GM12801 (cell line): ENCODE results near the gene SCEL.

Experiments
- CTCF ChIP-seq: IDR thresholded peaks from one replicate; pipeline ENCODE4 v1.5.1; 2011; ENCODE audit warnings: control low read depth; ENCODE audit not compliant: insufficient read length; ENCODE audit errors: extremely low read depth

SCEL gene

GRCh38 chr13:77532983-77533382 lies 2.5 kb upstream of the SCEL start:
- no peak for TF ChIP-seq CTCF

GRCh38 chr13:77533875-77534788 lies 1.4 kb upstream of the SCEL start:
- no peak for TF ChIP-seq CTCF

- TF ChIP-seq CTCF = no peak
These were observed 852 bp downstream of the SCEL start for GRCh38 chr13:77536358-77536757.

GRCh38 chr13:77537289-77537919 lies 1.9 kb downstream of the SCEL start:
- no peak for TF ChIP-seq CTCF

- TF ChIP-seq CTCF = no peak
These were observed 8.2 kb downstream of the SCEL start for GRCh38 chr13:77543711-77544110.

- no peak for TF ChIP-seq CTCF
These were observed 8.8 kb downstream of the SCEL start for GRCh38 chr13:77544355-77544754.

GRCh38 chr13:77544758-77545338 lies 9.3 kb downstream of the SCEL start:
- TF ChIP-seq CTCF = no peak
